K562 (cell line): ENCODE data around the gene NOL8. TPM values are rescaled to one million over a fixed set of nuclear protein-coding genes. Genes with fewer than 3 reads are reported as not detected.

Experiments used
- GATAD2B ChIP-seq: fragments of 450-650 bp; IDR thresholded peaks from 2 replicates; pipeline ENCODE4 v1.6.1; 2017; ENCODE audit warnings: mild to moderate bottlenecking, borderline replicate concordance
- KDM1A ChIP-seq, 2 experiments: fragments of 450-650 bp; IDR thresholded peaks; 2 replicates each; pipeline ENCODE4 v1.6.1; 2016; ENCODE audit warnings: mild to moderate bottlenecking in 2 of 2
- NCOA6 ChIP-seq: fragments of 450-650 bp; IDR thresholded peaks from 2 replicates; pipeline ENCODE4 v1.6.1; 2017; ENCODE audit warnings: mild to moderate bottlenecking
- NR2C1 ChIP-seq, 2 experiments: fragments of 450-650 bp; IDR thresholded peaks; 2 replicates each; pipeline ENCODE4 v1.6.1; 2017; ENCODE audit warnings: mild to moderate bottlenecking in 2 of 2, antibody characterized with exemption in 1 of 2, inconsistent platforms in 1 of 2, missing compliant biosample characterization in 1 of 2, missing genetic modification characterization in 1 of 2
- RFX1 ChIP-seq: fragments of 450-650 bp; IDR thresholded peaks from 2 replicates; pipeline ENCODE4 v1.6.1; 2016; ENCODE audit warnings: mild to moderate bottlenecking, moderate library complexity
- SMAD3 ChIP-seq: fragments of 450-650 bp; formaldehyde crosslinking; conservative IDR thresholded peaks from 2 replicates; pipeline ENCODE4 v1.4.0; 2020; ENCODE audit warnings: mild to moderate bottlenecking
- ZKSCAN8 ChIP-seq: fragments of 200-800 bp; sonication (Bioruptor generic); IDR thresholded peaks from 2 replicates; pipeline ENCODE4 v1.6.1; 2016; ENCODE audit warnings: missing genetic modification characterization, missing compliant biosample characterization
- ZNF318 ChIP-seq, 2 experiments: fragments of 450-650 bp; IDR thresholded peaks; 2 replicates each; pipeline ENCODE4 v1.6.1; 2016; ENCODE audit warnings: mild to moderate bottlenecking in 2 of 2, borderline replicate concordance in 1 of 2, low read depth in 1 of 2, moderate library complexity in 1 of 2
- polyA plus RNA-seq, 8 experiments: library from polyadenylated mRNA; depleted of rRNA in 4 of 8; stranded (reverse) in 5 of 8; unstranded in 3 of 8; fragments of >200 nt; fragmentation: Nextera tagmentation in 2 of 8; fragmentation: Illumina TruSeq in 1 of 8; extraction: Ambion mirVana in 2 of 8; extraction: Trizol in 1 of 8; gene quantifications; 2 replicates each; pipeline versions ENCODE4 v1.2.1 to v1.2.3, GENCODE V29; 2011 to 2014; ENCODE audit warnings: inconsistent platforms in 1 of 8, missing spikeins in 1 of 8
- total RNA-seq, 7 experiments: library from RNA; depleted of rRNA in 6 of 7; stranded (reverse); fragments of >200 nt in 6 of 7; fragmentation: Illumina TruSeq in 2 of 7; extraction: Trizol in 2 of 7; gene quantifications; 2 replicates each; pipeline versions ENCODE4 v1.2.1 to v1.2.3, GENCODE V29; 2011 to 2021; ENCODE audit warnings: low replicate concordance in 1 of 7
- TF ChIP-seq, protein P1 (sequence below), 2 experiments: fragments of 450-650 bp in 1 of 2; sonication (generic) in 1 of 2; formaldehyde crosslinking in 1 of 2; IDR thresholded peaks; 2 replicates each; pipeline versions ENCODE4 v1.7.1 to v1.9.0; 2016 to 2022; ENCODE audit warnings: inconsistent platforms in 1 of 2, mild to moderate bottlenecking in 1 of 2, missing genetic modification reagents in 1 of 2

NOL8 gene
- total and polyA plus RNA-seq, 9 of the 15 experiments (the other 6 are each of a cell fraction or from before 2014, with no cell fraction given), result 51.3 to 91.5 (median 58.7) TPM

GRCh38 chr9:92293075-92293354 lies 32.1 kb downstream of the NOL8 start (continued):
- 0 out of 4 replicates have a peak, but pooled peaks of 1 of the 2 experiments have one; percentile 67 for TF ChIP-seq ZNF318 (IDR thresholded peaks at IDR 0.05; ENCODE audit: borderline replicate concordance in 1 of 2, low read depth in 1 of 2)
- no peak for TF ChIP-seq ZKSCAN8 (CRISPR knock-in tag)
- TF ChIP-seq GATAD2B, result peak; percentile 37; the same call in 1 of the 2 replicates
- 0 out of 2 replicates have a peak, but pooled peaks have one; percentile 7 for TF ChIP-seq NR2C1 (IDR thresholded peaks at IDR 0.05)
- TF ChIP-seq NR2C1 (tag; IDR thresholded peaks at IDR 0.05), result no peak
- TF ChIP-seq NCOA6, result peak; percentile 20; the same call in 1 of the 2 replicates
- peak; percentile 11; the same call in 1 of the 2 replicates for TF ChIP-seq RFX1
- no peak for TF ChIP-seq SMAD3
- TF ChIP-seq, protein P1, sequence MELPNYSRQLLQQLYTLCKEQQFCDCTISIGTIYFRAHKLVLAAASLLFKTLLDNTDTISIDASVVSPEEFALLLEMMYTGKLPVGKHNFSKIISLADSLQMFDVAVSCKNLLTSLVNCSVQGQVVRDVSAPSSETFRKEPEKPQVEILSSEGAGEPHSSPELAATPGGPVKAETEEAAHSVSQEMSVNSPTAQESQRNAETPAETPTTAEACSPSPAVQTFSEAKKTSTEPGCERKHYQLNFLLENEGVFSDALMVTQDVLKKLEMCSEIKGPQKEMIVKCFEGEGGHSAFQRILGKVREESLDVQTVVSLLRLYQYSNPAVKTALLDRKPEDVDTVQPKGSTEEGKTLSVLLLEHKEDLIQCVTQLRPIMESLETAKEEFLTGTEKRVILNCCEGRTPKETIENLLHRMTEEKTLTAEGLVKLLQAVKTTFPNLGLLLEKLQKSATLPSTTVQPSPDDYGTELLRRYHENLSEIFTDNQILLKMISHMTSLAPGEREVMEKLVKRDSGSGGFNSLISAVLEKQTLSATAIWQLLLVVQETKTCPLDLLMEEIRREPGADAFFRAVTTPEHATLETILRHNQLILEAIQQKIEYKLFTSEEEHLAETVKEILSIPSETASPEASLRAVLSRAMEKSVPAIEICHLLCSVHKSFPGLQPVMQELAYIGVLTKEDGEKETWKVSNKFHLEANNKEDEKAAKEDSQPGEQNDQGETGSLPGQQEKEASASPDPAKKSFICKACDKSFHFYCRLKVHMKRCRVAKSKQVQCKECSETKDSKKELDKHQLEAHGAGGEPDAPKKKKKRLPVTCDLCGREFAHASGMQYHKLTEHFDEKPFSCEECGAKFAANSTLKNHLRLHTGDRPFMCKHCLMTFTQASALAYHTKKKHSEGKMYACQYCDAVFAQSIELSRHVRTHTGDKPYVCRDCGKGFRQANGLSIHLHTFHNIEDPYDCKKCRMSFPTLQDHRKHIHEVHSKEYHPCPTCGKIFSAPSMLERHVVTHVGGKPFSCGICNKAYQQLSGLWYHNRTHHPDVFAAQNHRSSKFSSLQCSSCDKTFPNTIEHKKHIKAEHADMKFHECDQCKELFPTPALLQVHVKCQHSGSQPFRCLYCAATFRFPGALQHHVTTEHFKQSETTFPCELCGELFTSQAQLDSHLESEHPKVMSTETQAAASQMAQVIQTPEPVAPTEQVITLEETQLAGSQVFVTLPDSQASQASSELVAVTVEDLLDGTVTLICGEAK (IDR thresholded peaks at IDR 0.05), result peak; percentile 33; the same call in 1 of the 2 replicates
- TF ChIP-seq, protein P1 (CRISPR knock-in tag; IDR thresholded peaks at IDR 0.05), result no peak
- TF ChIP-seq KDM1A (IDR thresholded peaks at IDR 0.05), result no peak
